Heart left ventricle (tissue), 16 donors: ENCODE data around the gene EML6. TPM values are rescaled to one million over a fixed set of nuclear protein-coding genes. Genes with fewer than 3 reads are reported as not detected.

ENCODE experiments used
- ATAC-seq, 4 donors: fragments of 200-7000 bp; cut with Tn5 transposase; one replicate each; pipeline ENCODE4 v1.9.1; 2020 to 2022; ENCODE audit warnings: moderate library complexity in 4 of 4, mild to moderate bottlenecking in 3 of 4, moderate number of reproducible peaks in 1 of 4
- DNase-seq, 5 donors: peaks; one replicate each; pipeline ENCODE4 v3.0.0-alpha.2; 2020
- H3K27ac ChIP-seq, 12 donors: fragments of 200-600 bp; sonication (generic) in 4 of 12; one replicate each; pipeline versions ENCODE4 v1.5.0 to v1.8.0; 2016 to 2022; ENCODE audit warnings: mild to moderate bottlenecking in 2 of 12
- H3K27me3 ChIP-seq, 9 donors: fragments of 200-600 bp; sonication (generic) in 2 of 9; one replicate each; pipeline versions ENCODE4 v1.5.1 to v1.8.0; 2016 to 2022; ENCODE audit warnings: mild to moderate bottlenecking in 3 of 9
- H3K36me3 ChIP-seq, 9 donors: fragments of 200-600 bp; sonication (generic) in 2 of 9; one replicate each; pipeline versions ENCODE4 v1.5.0 to v1.8.0; 2018 to 2022; ENCODE audit warnings: mild to moderate bottlenecking in 2 of 9
- H3K4me1 ChIP-seq, 12 donors: fragments of 200-600 bp; sonication (generic) in 4 of 12; one replicate each; pipeline versions ENCODE4 v1.5.0 to v1.8.0; 2016 to 2022; ENCODE audit warnings: mild to moderate bottlenecking in 3 of 12
- H3K4me3 ChIP-seq, 12 donors: fragments of 200-600 bp; sonication (generic) in 4 of 12; one replicate each; pipeline versions ENCODE4 v1.5.0 to v1.8.0; 2017 to 2022; ENCODE audit warnings: mild to moderate bottlenecking in 9 of 12, moderate library complexity in 4 of 12
- H3K9me3 ChIP-seq, 12 donors: fragments of 200-600 bp; sonication (generic) in 4 of 12; one replicate each; pipeline versions ENCODE4 v1.5.0 to v1.8.0; 2016 to 2022; ENCODE audit warnings: mild to moderate bottlenecking in 1 of 12
- CTCF ChIP-seq, 12 donors: fragments of 200-600 bp; sonication (generic) in 4 of 12; IDR thresholded peaks; one replicate each; pipeline versions ENCODE4 v1.5.0 to v1.8.0; 2018 to 2022; ENCODE audit warnings: antibody characterized with exemption in 12 of 12, mild to moderate bottlenecking in 5 of 12
- POLR2A ChIP-seq, 2 donors: fragments of 450-650 bp; IDR thresholded peaks; one replicate each; pipeline ENCODE4 v1.6.1; 2017; ENCODE audit warnings: antibody characterized with exemption in 2 of 2, mild to moderate bottlenecking in 2 of 2, moderate library complexity in 2 of 2
- WGBS, 4 donors: extraction: QIAGEN DNeasy Blood & Tissue Kit in 2 of 4; methylation state at CpG; one replicate each; pipeline versions ENCODE4 v1.1.5 to v1.1.7; 2013 to 2018; 5-methylcytosine and 5-hydroxymethylcytosine counted together
- intact Hi-C, 10 donors: fragments of 100-400 bp; cut with DNase I; formaldehyde crosslinking; loops; one replicate each; pipeline versions ENCODE4 v1.11.1 to v1.14.2; 2022
- polyA plus RNA-seq, 2 donors: library from polyadenylated mRNA; stranded (reverse); fragments of 200-250 nt; gene quantifications; one replicate each; pipeline ENCODE4 v1.2.3, GENCODE V29; 2013
- total RNA-seq, 9 donors: library from RNA; depleted of rRNA in 2 of 9; stranded (reverse); fragments of >200 nt in 2 of 9; fragmentation: NEBNext Ultra II Directional in 3 of 9; extraction: Animal tissue kit (Norgen Biotek cat#: 25700) in 3 of 9; gene quantifications; one replicate each; pipeline versions ENCODE4 v1.1.0 to v1.2.4, GENCODE V29; 2016 to 2023
- donor health status: ischemic (EF 13 %, LVEDD 7.1; RV severe dilation, severe dysfunction).
- donor health status: healthy with polysubstance abuse.
- donor health status: DM: no; HTN: yes; CAD: no.
- donor health status: DM: no; HTN: no; CAD: no.
- donor health status: ischemic (EF 25% LVEDD 6.9; RV normal size, moderate dysfunction).
- donor health status: ischemic (EF 25% LVEDD 5.7; RV mildly dilated, moderate dysfunction).
- donor health status: healthy.
- donor health status: DM: yes; HTN: yes; CAD: no.
- donor health status: ischemic (EF 35%, LVEDD 5.7; RV mildly dilated, moderate dysfunction).
- donor health status: nonischemic (EF 11% LVEDD 7.7; RV severe dilation, severe dysfunction).
- donor health status: DM: yes; HTN: yes; CAD: no.
- donor health status: PGD.
- donor health status: ischemic (EF 29% LVEDD 5.4; RV normal size, mild dysfunction).
- donor health status: nonischemic (EF 23%, LVEDD 6.1; RV moderate dilation, normal function).

The EML6 gene
- total and polyA plus RNA-seq, 11 donors: 0.08 to 1.2 (median 0.58) TPM

DNA sequence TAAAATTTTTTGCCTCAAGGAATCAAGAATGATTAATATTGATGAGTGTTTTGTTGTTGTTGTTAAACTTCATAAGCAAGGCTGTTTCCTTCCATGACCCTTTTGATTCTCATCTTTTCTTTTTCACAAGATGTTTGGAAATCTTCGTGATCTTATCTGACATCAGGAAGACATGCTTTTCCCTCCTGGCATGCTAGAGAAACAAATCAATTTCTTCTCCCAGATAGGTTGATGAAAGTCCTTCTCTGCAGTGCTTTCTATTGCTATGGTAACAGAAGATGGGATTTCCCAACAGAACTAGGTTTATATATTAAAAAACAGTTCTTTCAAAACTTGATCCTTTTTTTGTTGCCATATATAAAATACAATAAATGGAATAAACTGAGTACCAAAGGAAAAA is 85.2 kb downstream of the EML6 start:
- Histone ChIP-seq H3K27ac (no peak overlapping the region), H3K36me3 (no peaks in the 10 kb centered on the region)
- WGBS, 4 donors: 33 to 61% (median 55%) methylated on average over 1 of the region's 1 CpG

GRCh38 chr2:54809819-54810218 is 86.4 kb downstream of the EML6 start:
- H3K36me3 ChIP-seq: no peaks in the 10 kb centered on the region
- TF ChIP-seq POLR2A (IDR thresholded peaks at IDR 0.05) (no peak), CTCF (IDR thresholded peaks at IDR 0.05) (no peak)
- no peaks in the 10 kb centered on the region for H3K4me1 ChIP-seq
- no peak overlapping the region for H3K27ac ChIP-seq
- no peak overlapping the region for H3K4me3 ChIP-seq
- peaks cover 0 to 10% (median 0%) of the 10 kb centered on the region in 12 donors for H3K9me3 ChIP-seq
- DNase-seq (no peak), ATAC-seq (no peak)
- intact Hi-C loops: no loop called here
- no peaks in the 10 kb centered on the region for H3K27me3 ChIP-seq

More for the DNA sequence above, 85.2 kb downstream of the EML6 start:
- ATAC-seq (no peak), DNase-seq (no peak)
- H3K27me3 ChIP-seq: no peaks in the 10 kb centered on the region
- H3K4me3 ChIP-seq: no peak overlapping the region
- H3K4me1 ChIP-seq: no peaks in the 10 kb centered on the region
- H3K9me3 ChIP-seq: peaks cover 0 to 13% (median 0%) of the 10 kb centered on the region in 12 donors
- TF ChIP-seq CTCF (IDR thresholded peaks at IDR 0.05) (no peak), POLR2A (IDR thresholded peaks at IDR 0.05) (no peak)
- intact Hi-C loops: no loop called here

GRCh38 chr2:54810246-54810645 is 86.8 kb downstream of the EML6 start:
- no peak overlapping the region for H3K27ac ChIP-seq
- H3K36me3 ChIP-seq: no peaks in the 10 kb centered on the region
- ATAC-seq: no peak
- peaks cover 0 to 6% (median 0%) of the 10 kb centered on the region in 12 donors for H3K9me3 ChIP-seq
- no peaks in the 10 kb centered on the region for H3K27me3 ChIP-seq
- 87 to 92% (median 90%) methylated on average over 3 of the region's 3 CpGs for WGBS, 4 donors
- DNase-seq: no peak
- intact Hi-C loops: no loop called here
- TF ChIP-seq POLR2A (IDR thresholded peaks at IDR 0.05) (no peak), CTCF (IDR thresholded peaks at IDR 0.05) (no peak)
- H3K4me1 ChIP-seq: no peaks in the 10 kb centered on the region
- no peak overlapping the region for H3K4me3 ChIP-seq

GRCh38 chr2:54813584-54813983 is 90.1 kb downstream of the EML6 start:
- no peak for ATAC-seq
- Histone ChIP-seq H3K27me3 (no peaks in the 10 kb centered on the region), H3K4me1 (no peaks in the 10 kb centered on the region), H3K9me3 (no peaks in the 10 kb centered on the region), H3K36me3 (no peaks in the 10 kb centered on the region), H3K27ac (no peak overlapping the region), H3K4me3 (no peak overlapping the region)
- intact Hi-C loops: no loop called here
- TF ChIP-seq POLR2A (IDR thresholded peaks at IDR 0.05) (no peak), CTCF (IDR thresholded peaks at IDR 0.05) (no peak)
- no peak for DNase-seq
- 70 to 89% (median 83%) methylated on average over 1 of the region's 1 CpG for WGBS, 4 donors
